ENCODE measurements around the gene GMPPB. TPM values are rescaled to one million over a fixed set of nuclear protein-coding genes. Genes with fewer than 3 reads are reported as not detected.
"Not testable (repeated sequence)": the region's sequence is repeated elsewhere in the genome, so short reads cannot be mapped to it uniquely, and the experiment has no call there.

Gene GMPPB
- polyA plus RNA-seq, 5 donors = 9.2 to 21.5 (median 12.3) TPM

- DNase-seq = no peak
Measured at GRCh38 chr3:49715611-49716121, 8.1 kb downstream of the GMPPB start.

- no peak for DNase-seq
Measured at GRCh38 chr3:49714728-49715550, 8.8 kb downstream of the GMPPB start.

GRCh38 chr3:49713336-49714105, 10.2 kb downstream of the GMPPB start:
- no peak for DNase-seq

- no peak for DNase-seq
Measured at GRCh38 chr3:49712631-49713317, 11.0 kb downstream of the GMPPB start.

- no peak for DNase-seq
Measured at GRCh38 chr3:49712166-49712565, 11.6 kb downstream of the GMPPB start.

- DNase-seq = no peak
Measured at GRCh38 chr3:49711489-49711888, 12.3 kb downstream of the GMPPB start.

- DNase-seq = no peak
Measured at GRCh38 chr3:49709852-49710251, 13.9 kb downstream of the GMPPB start.

- DNase-seq = no peak
Measured at GRCh38 chr3:49707113-49707480, 16.7 kb downstream of the GMPPB start.

GRCh38 chr3:49706456-49707112, 17.2 kb downstream of the GMPPB start:
- DNase-seq = no peak

- no peak for DNase-seq
Measured at GRCh38 chr3:49705390-49705960, 18.3 kb downstream of the GMPPB start.

GRCh38 chr3:49704629-49705028, 19.1 kb downstream of the GMPPB start:
- no peak for DNase-seq

- DNase-seq = no peak
Measured at GRCh38 chr3:49703956-49704355, 19.8 kb downstream of the GMPPB start.

- DNase-seq = peak in 1 of 2 donors; percentile 29
Measured at GRCh38 chr3:49703443-49703927, 20.3 kb downstream of the GMPPB start.

- DNase-seq = no peak
Measured at GRCh38 chr3:49702672-49703071, 21.1 kb downstream of the GMPPB start.

GRCh38 chr3:49701388-49702077, 22.2 kb downstream of the GMPPB start:
- no peak for DNase-seq

- DNase-seq = no peak
Measured at GRCh38 chr3:49700453-49701128, 23.2 kb downstream of the GMPPB start.

- no peak for DNase-seq
Measured at GRCh38 chr3:49700014-49700413, 23.7 kb downstream of the GMPPB start.

- no peak for DNase-seq
Measured at GRCh38 chr3:49699281-49699979, 24.3 kb downstream of the GMPPB start.

- not testable (repeated sequence) for DNase-seq
Measured at GRCh38 chr3:49695350-49696015, 28.3 kb downstream of the GMPPB start.

Measured in right lung (tissue), 5 donors.